Testis (tissue), 2 donors: Measurements from ENCODE around the gene PPAT.

ENCODE experiments used
- POLR2A ChIP-seq: fragments of 450-650 bp; IDR thresholded peaks from one replicate; pipeline ENCODE4 v1.6.1; 2017; ENCODE audit warnings: antibody characterized with exemption, mild to moderate bottlenecking, moderate library complexity
- TF ChIP-seq, protein P1 (sequence below), 3 experiments: fragments of 450-650 bp in 2 of 3; fragments of 200-600 bp in 1 of 3; sonication (generic) in 1 of 3; IDR thresholded peaks; one replicate each; pipeline ENCODE4 v1.5.1; 2016 to 2019; ENCODE audit warnings: antibody characterized with exemption in 3 of 3, mild to moderate bottlenecking in 2 of 3, moderate library complexity in 1 of 3

DNA sequence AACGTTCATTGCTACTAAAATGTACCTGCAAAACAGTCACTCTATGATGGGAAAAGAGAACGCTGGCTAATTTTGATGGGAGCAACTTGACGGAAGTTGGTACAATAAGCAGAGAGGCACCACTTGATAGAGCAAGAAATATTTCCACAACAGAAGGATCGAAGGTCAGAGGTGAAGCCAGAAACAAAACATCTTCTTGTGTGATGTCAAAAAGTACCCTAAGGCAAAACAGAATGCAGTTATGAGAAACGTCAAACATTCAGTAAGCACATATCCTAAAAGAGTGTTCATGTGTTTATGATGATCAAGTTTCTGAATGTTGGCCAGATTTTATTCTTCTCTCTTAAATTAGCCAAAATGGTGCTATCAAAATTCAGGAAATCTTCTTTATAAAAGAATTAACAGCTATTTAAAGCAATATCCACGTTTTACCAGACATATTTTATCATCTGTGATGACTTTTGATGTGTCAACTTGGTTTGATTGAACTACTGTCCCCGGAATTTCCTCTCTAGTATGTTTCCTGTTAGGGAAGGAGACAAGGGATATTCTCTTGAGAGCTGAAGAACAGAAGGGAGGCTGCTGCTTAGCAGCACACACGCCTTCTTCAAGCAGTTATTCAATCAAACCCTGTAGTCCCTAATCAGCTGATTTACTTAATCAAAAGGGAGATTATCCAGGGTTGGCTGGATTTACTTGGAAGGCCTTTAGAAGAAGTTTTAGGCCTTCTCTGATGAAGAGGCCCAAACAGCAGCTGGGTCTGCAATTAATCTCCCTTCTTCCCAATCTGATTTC, 63.8 kb downstream of the PPAT start:
- TF ChIP-seq, protein P1, sequence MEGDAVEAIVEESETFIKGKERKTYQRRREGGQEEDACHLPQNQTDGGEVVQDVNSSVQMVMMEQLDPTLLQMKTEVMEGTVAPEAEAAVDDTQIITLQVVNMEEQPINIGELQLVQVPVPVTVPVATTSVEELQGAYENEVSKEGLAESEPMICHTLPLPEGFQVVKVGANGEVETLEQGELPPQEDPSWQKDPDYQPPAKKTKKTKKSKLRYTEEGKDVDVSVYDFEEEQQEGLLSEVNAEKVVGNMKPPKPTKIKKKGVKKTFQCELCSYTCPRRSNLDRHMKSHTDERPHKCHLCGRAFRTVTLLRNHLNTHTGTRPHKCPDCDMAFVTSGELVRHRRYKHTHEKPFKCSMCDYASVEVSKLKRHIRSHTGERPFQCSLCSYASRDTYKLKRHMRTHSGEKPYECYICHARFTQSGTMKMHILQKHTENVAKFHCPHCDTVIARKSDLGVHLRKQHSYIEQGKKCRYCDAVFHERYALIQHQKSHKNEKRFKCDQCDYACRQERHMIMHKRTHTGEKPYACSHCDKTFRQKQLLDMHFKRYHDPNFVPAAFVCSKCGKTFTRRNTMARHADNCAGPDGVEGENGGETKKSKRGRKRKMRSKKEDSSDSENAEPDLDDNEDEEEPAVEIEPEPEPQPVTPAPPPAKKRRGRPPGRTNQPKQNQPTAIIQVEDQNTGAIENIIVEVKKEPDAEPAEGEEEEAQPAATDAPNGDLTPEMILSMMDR (IDR thresholded peaks at IDR 0.05), result no peak
- no peak for TF ChIP-seq POLR2A
